ENCODE results near the gene NPR2. TPM values are rescaled to one million over a fixed set of nuclear protein-coding genes. Genes with fewer than 3 reads are reported as not detected.

NPR2 gene
- total RNA-seq, 4 donors from 2014 or later = 6.7 to 29.5 (median 21.6) TPM

DNA sequence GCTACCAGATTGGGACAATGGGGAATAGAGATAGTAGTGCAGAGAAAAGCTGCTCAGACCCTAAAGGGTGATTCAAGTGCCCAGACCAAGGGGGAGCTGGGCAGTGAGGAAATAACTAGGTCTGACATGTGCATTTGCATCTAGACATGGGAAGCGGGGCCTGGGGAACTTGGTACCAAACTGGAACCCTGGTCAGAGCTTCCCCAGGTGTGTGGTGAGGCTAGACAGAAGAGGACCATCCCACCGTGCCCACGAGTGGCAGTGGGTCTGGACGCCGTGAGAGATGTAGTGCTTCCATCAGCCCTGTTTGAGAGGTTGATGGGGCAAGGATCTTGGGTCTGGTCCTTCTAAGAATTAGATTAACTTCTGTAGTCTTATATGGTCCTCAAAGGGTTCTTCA, 45.2 kb downstream of the NPR2 start:
- DNase-seq = no peak
- Histone ChIP-seq H3K36me3 (no peaks in the 10 kb centered on the region), H3K4me3 (no peak overlapping the region), H3K9me3 (no peaks in the 10 kb centered on the region), H3K4me1 (peaks cover 0 to 19% (median 15%) of the 10 kb centered on the region in 4 donors), H3K27ac (no peak overlapping the region), H3K27me3 (no peaks in the 10 kb centered on the region)
- TF ChIP-seq POLR2A (IDR thresholded peaks at IDR 0.05) = no peak
- TF ChIP-seq, protein P1, sequence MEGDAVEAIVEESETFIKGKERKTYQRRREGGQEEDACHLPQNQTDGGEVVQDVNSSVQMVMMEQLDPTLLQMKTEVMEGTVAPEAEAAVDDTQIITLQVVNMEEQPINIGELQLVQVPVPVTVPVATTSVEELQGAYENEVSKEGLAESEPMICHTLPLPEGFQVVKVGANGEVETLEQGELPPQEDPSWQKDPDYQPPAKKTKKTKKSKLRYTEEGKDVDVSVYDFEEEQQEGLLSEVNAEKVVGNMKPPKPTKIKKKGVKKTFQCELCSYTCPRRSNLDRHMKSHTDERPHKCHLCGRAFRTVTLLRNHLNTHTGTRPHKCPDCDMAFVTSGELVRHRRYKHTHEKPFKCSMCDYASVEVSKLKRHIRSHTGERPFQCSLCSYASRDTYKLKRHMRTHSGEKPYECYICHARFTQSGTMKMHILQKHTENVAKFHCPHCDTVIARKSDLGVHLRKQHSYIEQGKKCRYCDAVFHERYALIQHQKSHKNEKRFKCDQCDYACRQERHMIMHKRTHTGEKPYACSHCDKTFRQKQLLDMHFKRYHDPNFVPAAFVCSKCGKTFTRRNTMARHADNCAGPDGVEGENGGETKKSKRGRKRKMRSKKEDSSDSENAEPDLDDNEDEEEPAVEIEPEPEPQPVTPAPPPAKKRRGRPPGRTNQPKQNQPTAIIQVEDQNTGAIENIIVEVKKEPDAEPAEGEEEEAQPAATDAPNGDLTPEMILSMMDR (IDR thresholded peaks at IDR 0.05) = no peak

DNA sequence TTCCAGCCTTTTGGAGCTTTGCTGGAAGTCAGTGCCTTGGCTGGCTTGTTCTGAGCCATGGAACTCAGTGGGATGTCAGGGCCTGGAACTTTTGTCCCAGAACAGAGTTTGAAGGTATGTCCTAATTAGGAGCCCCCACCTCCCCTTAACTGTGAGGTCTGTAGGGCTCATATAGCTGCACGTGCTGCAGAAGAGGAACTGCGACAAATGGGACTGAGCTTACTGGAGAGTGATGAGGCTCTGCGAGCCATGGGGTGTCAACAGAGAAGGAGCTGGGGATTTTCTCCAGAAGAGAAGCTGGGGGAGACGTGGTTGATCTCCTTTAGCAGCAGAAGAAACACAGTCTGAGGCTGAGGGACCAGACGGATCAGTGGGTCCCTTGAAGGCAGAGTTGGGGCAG, 48.5 kb downstream of the NPR2 start:
- TF ChIP-seq, protein P1 (IDR thresholded peaks at IDR 0.05) = no peak
- TF ChIP-seq POLR2A (IDR thresholded peaks at IDR 0.05) = no peak
- Histone ChIP-seq H3K4me1 (peaks cover 0 to 20% (median 3%) of the 10 kb centered on the region in 4 donors), H3K36me3 (no peaks in the 10 kb centered on the region), H3K9me3 (no peaks in the 10 kb centered on the region), H3K27ac (no peak overlapping the region), H3K27me3 (no peaks in the 10 kb centered on the region), H3K4me3 (no peak overlapping the region)
- DNase-seq = no peak

DNA sequence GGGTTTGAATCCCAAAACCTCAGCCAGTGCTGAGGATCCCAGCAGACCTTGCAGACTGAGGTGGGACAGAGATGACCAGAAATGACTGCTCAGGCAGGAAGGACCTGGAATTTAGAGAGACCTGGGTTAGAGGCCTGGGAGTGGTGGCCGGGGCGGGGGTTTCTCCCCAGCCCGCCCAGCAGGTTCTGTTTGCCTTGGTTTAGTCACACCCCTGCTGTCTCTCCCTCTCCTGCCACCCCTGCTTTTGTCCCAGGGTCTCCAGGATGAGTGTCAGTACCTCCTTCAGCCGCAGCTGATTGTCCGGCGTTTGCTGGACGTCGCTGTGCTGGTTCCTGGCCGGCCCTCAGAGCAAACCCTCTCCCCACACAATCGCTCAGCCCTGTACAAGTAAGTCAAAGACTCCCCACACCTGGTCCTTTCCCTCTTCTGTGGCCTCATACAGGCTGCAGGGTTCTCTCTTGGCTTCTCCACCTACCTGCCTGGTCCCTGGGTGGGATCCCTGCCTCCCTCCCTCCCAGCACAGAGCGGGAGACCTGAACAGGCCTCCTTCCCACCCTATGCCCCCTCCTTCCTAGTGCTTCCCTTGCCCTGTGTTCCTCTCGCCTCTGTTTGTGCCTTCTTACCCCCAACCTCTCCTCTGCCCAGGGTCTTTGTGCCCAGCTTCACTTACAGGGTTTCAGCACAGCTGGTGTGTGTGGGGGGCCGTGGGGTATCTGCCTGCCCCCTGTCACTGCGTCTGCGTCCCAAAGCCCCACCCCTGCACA, 49.7 kb downstream of the NPR2 start:
- H3K4me1 ChIP-seq = peaks cover 0 to 22% (median 3%) of the 10 kb centered on the region in 4 donors
- TF ChIP-seq, protein P1 (IDR thresholded peaks at IDR 0.05) = no peak
- no peak for TF ChIP-seq POLR2A (IDR thresholded peaks at IDR 0.05)
- DNase-seq = no peak
- no peaks in the 10 kb centered on the region for H3K36me3 ChIP-seq
- H3K27ac ChIP-seq = no peak overlapping the region
- H3K9me3 ChIP-seq = no peaks in the 10 kb centered on the region
- H3K27me3 ChIP-seq = no peaks in the 10 kb centered on the region
- no peak overlapping the region for H3K4me3 ChIP-seq

DNA sequence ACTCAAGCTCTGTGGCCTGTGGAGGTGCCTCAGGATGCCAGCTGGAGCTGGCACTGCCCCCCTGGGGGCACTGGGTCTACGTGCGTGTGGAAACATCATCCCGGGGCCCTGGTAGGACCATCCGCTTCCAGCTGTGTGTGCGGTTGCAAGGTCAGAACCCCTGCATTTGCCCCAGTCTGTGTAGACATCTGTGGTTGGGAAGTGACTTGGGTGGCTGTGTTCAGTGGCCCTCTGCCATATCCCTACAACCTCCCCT, 50.2 kb downstream of the NPR2 start:
- TF ChIP-seq, protein P1 (IDR thresholded peaks at IDR 0.05) = no peak
- no peak for TF ChIP-seq POLR2A (IDR thresholded peaks at IDR 0.05)
- no peaks in the 10 kb centered on the region for H3K27me3 ChIP-seq
- no peak overlapping the region for H3K27ac ChIP-seq
- no peaks in the 10 kb centered on the region for H3K36me3 ChIP-seq
- no peaks in the 10 kb centered on the region for H3K9me3 ChIP-seq
- H3K4me1 ChIP-seq = peaks cover 0 to 23% (median 5%) of the 10 kb centered on the region in 4 donors
- no peak overlapping the region for H3K4me3 ChIP-seq
- no peak for DNase-seq

DNA sequence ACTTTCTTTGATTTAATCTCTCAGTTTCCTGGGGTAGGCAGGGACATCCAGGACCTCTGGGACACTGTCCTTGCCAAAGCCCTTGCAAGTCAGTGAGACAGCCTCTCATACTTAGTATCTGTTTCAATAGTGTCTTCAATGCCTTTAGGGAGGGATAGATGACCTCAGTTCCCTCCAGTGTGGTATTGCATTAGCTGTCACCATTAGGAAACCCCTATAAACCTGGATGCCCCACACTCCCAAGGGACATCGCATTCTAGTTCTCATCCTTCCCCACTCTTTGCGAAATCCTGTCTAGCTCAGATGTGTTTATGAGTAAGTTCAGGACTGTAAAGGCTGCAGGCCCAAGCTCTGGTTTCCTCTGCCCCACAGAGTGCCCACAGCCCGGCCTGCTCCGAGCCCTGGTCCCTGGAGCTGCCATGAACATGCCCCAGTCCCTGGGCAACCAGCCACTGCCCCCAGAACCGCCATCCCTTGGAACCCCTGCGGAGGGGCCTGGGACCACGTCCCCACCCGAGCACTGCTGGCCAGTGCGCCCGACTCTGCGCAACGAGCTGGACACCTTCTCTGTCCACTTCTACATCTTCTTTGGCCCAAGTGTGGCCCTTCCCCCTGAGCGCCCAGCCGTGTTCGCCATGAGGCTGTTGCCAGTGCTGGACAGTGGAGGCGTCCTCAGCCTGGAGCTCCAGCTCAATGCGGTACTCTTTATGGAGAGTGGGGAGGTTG, 50.8 kb downstream of the NPR2 start:
- TF ChIP-seq, protein P1 (IDR thresholded peaks at IDR 0.05) = no peak
- no peak for TF ChIP-seq POLR2A (IDR thresholded peaks at IDR 0.05)
- no peaks in the 10 kb centered on the region for H3K36me3 ChIP-seq

More for the DNA sequence above, 50.8 kb downstream of the NPR2 start:
- Histone ChIP-seq H3K27me3 (no peaks in the 10 kb centered on the region), H3K9me3 (no peaks in the 10 kb centered on the region), H3K4me3 (no peak overlapping the region), H3K4me1 (peaks cover 0 to 23% (median 5%) of the 10 kb centered on the region in 4 donors), H3K27ac (no peak overlapping the region)
- no peak for DNase-seq

Measured in Peyer's patch (tissue), 4 donors.